GM13976 (cell line): ENCODE measurements around the gene SOST.

Source experiments
- DNase-seq: peaks from one replicate; pipeline ENCODE4 v3.0.0; 2012; ENCODE audit warnings: low spot score
- in situ Hi-C: fragments of 300-500 bp; cut with MboI; formaldehyde crosslinking; loops from one replicate; pipeline ENCODE4 v1.12.0; 2022; ENCODE audit warnings: low sequenced_read_pairs, mixed read lengths, inconsistent platforms; ENCODE audit not compliant: unreplicated experiment
- TF ChIP-seq, protein P1 (sequence below): IDR thresholded peaks from 2 replicates; pipeline ENCODE4 v1.5.1; 2012; ENCODE audit warnings: borderline replicate concordance, mild to moderate bottlenecking; ENCODE audit not compliant: insufficient read depth; ENCODE audit errors: extremely low read depth, missing control alignments, control extremely low read depth

The SOST gene

DNA sequence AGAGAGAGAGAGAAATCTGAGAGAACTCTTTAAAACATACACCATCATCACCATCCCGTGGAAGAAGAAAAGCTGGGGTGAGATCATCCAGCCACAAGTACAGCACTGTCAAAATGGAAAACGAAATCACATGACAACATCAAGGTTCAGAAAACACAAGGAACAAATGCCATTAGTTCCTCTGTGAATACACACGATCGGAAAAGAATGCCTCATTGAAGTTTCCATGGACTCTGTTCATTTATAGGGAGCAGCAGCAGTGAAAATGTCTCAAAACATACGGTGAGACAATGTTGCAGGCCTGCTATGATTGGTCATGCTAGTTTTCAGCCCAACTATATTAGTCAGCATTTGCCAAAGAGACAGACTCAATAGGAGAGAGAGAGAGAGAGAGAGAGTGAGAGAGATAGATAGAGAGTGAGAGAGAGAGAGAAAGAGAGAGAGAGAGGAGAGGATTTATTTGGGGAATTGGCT, 26.1 kb upstream of the SOST start:
- in situ Hi-C loops, result no loop called here
- no peak for DNase-seq
- TF ChIP-seq, protein P1, sequence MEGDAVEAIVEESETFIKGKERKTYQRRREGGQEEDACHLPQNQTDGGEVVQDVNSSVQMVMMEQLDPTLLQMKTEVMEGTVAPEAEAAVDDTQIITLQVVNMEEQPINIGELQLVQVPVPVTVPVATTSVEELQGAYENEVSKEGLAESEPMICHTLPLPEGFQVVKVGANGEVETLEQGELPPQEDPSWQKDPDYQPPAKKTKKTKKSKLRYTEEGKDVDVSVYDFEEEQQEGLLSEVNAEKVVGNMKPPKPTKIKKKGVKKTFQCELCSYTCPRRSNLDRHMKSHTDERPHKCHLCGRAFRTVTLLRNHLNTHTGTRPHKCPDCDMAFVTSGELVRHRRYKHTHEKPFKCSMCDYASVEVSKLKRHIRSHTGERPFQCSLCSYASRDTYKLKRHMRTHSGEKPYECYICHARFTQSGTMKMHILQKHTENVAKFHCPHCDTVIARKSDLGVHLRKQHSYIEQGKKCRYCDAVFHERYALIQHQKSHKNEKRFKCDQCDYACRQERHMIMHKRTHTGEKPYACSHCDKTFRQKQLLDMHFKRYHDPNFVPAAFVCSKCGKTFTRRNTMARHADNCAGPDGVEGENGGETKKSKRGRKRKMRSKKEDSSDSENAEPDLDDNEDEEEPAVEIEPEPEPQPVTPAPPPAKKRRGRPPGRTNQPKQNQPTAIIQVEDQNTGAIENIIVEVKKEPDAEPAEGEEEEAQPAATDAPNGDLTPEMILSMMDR, result no peak

DNA sequence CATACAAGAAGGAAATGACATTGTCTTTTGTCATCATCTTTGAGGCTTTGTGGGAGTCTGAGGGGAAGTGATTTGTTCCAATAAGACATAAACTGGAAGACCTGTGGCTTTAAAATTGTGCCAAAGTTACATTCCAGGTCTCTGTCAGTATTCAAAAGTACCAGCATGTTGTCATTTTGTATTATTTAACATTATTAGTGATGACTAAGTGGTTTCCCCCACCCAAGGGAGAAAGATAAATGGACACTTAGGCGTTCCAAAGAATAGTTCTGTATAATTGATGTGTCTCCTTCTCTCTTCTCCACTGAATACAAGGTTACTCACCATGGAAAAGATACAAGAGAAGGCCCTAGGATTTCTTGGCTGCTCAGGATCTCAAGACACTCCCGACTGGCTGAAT, 25.5 kb upstream of the SOST start:
- TF ChIP-seq, protein P1, result no peak
- in situ Hi-C loops, result no loop called here

DNA sequence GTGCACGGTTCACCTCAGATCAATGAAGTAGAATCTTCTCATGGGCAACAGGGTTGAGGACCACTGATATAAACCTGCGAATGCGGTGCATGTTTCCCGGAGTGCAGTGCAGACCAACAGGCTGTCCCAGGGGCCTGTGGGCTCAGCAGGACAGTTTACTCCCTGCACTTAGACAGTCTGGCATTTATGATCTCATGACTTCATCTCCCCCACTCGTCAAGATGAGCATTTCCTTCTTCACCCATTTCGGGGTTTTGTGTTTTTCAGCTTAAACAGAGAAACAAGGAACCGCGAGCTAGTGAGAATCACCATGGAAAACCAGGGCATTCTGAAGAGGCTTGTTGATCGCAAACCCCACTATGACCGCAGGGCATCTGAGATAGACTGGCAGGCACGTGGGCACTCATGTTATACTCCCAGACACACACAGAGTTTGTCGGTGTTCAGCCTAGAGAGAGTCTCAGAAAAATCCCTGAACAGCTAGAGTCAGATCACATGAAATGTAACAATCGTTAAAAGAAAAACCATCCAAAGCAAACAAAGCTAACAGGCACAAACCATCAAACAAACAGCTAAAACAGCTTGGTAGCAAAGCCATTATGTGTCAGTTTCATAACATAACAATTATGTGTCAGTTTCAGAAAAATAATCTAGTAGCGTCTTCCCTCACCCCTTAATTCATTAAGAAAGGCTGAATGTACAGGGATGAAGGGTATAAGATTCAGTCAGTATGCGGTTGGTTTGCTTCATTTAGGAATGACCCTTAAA, 24.5 kb upstream of the SOST start:
- no peak for DNase-seq
- in situ Hi-C loops, result no loop called here

More for the DNA sequence above, 25.5 kb upstream of the SOST start:
- DNase-seq, result no peak

DNA sequence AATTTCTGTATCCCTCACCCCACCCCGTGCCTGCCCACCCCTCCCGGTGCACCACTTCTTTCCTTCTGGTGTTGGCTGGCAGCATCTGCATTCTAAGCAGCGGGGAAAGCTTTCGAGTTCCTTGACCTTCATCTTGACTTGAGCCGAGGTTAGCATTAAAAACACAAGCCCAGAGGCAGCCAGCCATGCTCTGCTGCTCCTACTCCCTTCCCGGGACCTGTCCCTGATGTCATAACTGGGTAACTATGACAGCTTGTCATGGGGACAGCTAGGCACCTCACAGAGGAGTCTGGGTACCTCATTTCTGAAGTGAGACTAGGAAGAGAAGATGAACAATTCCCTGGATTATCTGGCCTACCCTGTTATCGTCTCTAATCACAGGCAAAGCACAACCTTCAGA, 21.5 kb upstream of the SOST start, which contains the start of gene CFAP97D1:
Gene CFAP97D1, plus strand, starts transcription at position 301 of the 400 bp plus-strand sequence. Its CDS starts 28 bp downstream, at position 329.
- TF ChIP-seq, protein P1, result no peak
- in situ Hi-C loops, result no loop called here

More for the DNA sequence above, 24.5 kb upstream of the SOST start:
- TF ChIP-seq, protein P1, result no peak

DNA sequence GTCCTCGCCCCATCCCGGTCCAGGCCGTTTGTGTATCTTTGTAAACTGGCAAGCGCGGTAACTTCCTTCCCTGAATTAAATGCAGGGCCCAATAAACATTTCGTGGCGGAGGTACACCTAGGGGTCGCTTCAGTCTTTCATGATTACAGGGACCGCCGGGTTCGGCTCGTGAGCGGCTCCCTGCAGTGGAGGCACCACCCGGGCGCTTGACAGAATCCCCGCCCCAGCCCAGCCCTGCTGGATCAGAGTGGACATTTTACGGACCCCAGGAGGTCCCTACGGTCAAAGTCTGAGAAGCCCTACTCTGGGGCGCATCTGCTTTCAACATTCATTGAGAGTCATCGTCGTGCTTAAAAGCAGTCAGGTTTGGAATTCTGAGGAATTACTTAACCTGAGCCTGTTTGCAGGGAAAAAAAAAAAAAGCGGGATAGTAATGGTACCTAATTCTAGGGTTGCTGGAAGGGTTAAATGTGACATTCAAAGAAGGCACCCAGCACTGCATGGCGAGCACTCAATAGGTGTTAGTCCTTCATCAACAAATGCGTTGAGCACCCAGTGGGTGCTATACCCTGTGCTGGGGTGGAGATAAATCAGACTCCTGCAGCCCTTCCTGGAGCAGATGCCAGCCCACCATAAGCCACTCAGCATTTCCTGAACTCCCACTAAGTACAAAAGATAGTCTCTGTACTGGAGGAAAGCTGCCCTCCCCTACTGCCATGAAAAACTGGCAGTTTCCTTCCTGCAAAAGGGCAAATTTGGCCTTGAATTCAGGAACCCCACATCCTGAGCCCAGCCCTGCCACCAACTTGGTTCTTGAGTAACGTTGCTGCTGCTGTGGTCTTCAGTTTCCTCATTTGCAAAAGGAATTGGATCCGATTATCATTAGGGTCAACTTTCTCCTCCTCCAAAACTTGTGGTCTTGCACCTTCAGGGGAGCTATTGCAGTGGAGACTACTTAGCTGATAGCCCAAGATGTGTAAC, 20.8 kb upstream of the SOST start:
- in situ Hi-C loops, result no loop called here
- TF ChIP-seq, protein P1, result no peak
- DNase-seq, result no peak

More for the DNA sequence above, 21.5 kb upstream of the SOST start, which contains the start of gene CFAP97D1:
- no peak for DNase-seq
